GF-D8 (cell line): ENCODE results near the gene HES4.
"Not testable (repeated sequence)": the region's sequence is repeated elsewhere in the genome, so short reads cannot be mapped to it uniquely, and the experiment has no call there.

Source experiments
- DNase-seq: peaks from one replicate; lab custom pipeline; 2025; lab: John Stamatoyannopoulos, UW

Gene HES4

DNA sequence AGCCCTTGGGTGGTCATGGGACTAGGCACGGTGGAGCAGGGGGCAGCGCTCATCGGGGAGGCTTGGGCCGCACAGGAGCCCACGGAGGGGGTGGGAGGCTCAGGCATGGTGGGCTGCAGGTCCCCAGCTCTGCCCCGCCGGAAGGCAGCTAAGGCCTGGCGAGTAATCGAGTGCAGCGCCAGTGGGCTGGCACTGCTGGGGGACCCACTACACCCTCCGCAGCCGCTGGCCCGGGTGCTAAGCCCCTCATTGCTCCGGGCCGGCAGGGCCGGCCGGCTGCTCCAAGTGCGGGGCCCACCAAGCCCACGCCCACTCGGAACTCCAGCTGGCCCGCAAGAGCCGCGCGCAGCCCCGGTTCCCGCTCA is 18.4 kb upstream of the HES4 start:
- DNase-seq: not testable (repeated sequence)

DNA sequence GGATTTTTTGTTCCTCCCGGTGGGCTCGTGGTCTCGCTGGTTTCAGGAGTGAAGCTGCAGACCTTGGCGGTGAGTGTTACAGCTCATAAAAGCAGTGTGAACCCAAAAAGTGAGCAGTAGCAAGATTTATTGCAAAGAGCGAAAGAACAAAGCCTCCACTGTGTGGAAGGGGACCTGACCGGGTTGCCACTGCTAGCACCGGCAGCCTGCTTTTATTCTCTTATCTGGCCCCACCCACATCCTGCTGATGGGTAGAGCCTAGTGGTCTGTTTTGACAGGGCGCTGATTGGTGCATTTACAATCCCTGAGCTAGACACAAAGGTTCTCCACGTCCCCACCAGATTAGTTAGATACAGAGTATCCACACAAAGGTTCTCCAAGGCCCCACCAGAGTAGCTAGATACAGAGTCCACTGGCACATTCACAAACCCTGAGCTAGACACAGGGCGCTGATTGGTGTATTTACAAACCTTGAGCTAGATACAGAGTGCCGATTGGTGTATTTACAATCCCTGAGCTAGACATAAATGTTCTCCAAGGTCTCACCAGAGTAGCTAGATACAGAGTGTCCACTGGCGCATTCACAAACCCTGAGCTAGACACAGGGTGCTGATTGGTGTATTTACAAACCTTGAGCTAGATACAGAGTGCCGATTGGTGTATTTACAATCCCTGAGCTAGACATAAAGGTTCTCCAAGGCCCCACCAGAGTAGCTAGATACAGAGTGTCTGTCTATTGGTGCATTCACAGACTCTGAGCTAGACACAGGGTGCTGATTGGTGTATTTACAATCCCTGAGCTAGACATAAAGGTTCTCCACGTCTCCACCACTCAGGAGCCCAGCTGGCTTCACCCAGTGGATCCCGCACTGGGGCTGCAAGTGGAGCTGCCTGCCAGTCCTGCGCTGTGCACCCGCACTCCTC is 17.8 kb upstream of the HES4 start:
- DNase-seq: not testable (repeated sequence)

GRCh38 chr1:1014799-1015681 is 15.1 kb upstream of the HES4 start:
- DNase-seq: no peak

- DNase-seq: no peak
Observed at GRCh38 chr1:1013922-1014648, 14.2 kb upstream of the HES4 start.

- DNase-seq: peak; percentile 66
Observed at GRCh38 chr1:1013105-1013921, 13.4 kb upstream of the HES4 start, which contains the start of gene ISG15. ISG15 (plus strand) TSS chr1:1013497; CDS start chr1:1013574, 77 bp downstream.

- not testable (repeated sequence) for DNase-seq
Observed at GRCh38 chr1:1012736-1013104, 12.8 kb upstream of the HES4 start.

DNA sequence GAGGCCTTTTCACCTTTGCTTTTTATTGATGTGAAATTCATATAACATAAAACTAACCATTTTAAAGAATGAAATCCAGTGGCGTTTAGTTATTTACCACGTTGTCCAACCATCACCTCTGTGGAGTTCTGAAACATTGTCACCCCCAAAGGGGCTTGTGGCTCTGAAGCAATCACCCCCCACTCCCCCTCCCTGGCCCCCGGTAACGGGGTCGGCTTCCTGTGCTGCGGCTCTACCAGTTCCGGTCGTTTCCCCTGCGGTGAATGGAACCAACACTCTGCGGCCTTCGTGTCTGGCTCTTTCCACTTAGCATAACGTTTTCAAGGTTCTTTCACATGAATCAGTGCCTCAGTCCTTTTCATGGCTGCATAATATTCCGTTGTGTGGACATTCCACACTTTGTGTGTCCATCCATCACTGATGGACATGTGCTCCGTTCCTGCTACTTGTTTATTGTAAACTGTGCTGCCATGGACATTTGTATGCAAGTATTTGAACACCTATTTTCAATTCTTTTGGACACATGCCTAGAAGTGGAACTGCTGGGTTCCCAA is 11.6 kb upstream of the HES4 start:
- peak; percentile 6 for DNase-seq

GRCh38 chr1:1010131-1010530 is 10.2 kb upstream of the HES4 start:
- DNase-seq: not testable (repeated sequence)

GRCh38 chr1:1006305-1007159 is 6.6 kb upstream of the HES4 start:
- no peak for DNase-seq

- no peak for DNase-seq
Observed at GRCh38 chr1:1005774-1006304, 5.9 kb upstream of the HES4 start.

- peak; percentile 82 for DNase-seq
Observed at GRCh38 chr1:1004780-1005697, 5.1 kb upstream of the HES4 start.

DNA sequence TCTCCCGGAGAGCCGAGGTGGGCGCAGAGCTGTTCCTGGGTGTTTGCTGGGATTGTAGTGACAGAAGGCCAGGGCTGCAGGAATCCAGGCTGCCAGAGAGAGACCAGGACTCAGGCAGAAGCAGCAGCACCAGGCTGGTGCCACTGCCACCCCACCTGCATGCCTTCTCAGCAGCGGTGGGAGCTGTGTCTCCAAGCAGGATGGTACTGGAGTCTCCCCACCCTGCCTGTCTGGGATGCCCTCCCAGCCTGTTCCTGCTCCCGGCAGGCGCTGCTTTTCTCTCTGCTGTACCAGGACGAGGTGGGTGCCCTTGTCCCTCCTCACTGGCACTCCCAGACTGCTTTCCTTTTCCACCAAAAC is 4.5 kb upstream of the HES4 start:
- no peak for DNase-seq

- no peak for DNase-seq
Observed at GRCh38 chr1:1003618-1004419, 3.9 kb upstream of the HES4 start.

GRCh38 chr1:1001057-1001783 is 1.3 kb upstream of the HES4 start:
- DNase-seq: no peak

DNA sequence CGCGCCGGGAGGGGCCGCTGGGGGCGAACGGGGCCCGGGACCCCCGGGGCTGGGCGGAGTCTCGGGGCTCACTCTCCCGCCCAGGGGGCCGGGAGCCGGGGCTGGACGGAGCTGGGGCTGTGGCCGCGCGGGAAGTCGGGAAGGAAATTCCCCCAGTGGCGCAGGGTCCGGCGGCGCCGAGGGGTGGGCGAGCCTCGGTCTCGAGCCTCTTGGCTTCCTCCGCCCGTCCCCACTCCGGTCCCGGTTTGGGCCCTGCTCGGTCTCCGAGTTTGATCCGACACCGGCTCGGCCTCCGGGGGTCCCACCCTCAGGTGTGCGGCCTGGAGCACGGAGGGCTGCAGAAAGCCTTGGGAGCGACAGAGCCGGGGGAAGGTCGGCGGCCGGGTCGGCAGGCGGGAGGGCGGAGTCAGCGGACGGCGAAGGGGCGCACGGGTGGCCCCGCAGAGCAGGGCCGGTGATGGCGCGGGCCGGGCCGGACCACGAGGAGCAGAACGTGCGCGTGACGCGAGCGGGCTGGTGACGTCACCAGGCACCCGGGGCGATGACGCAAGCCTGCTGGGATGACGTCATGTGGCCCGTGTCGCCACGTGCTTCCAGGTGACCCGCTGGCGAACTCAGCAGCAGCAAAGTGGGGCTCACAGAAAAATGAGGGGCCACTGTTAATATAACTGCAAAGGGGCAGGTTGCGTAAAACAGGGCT is 610 bp upstream of the HES4 start:
- DNase-seq: peak; percentile 67

DNA sequence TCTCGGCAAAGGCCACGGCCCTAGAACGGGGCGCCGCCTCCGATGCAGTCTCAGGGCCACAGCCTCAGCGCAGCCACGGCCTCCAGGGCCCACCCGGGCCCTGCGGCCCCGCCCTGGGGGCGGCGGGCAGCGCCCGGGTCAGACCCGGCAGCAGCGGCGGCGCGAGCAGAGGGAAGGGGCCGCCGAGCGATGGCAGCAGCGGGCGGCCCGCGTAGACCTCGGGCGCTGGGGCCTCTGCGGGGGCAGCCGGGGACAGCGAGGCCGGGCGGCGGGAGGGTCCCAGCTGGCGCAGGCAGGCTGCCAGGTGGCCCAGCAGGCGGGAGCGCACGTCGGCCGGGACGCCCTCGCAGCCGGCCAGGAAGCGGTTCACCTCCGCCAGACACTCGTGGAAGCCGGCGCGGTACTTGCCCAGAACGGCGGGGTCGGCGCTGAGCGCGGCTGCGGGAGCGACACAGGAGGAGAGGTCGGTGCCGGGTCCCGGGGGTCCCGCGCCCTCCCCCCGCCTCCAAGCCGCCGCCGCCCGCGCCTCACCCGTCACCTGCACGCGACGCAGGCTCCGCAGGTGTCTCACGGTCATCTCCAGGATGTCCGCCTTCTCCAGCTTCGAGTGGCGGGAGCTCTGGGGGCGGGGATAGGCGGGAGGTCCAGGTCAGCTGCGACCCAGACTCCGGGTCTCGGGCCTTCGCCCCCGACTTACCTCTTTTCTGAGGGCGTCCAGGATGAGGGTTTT is 737 bp downstream of the HES4 start:
- DNase-seq: no peak
